Progenitor cell of endocrine pancreas (in vitro differentiated cells): Measurements from ENCODE around the gene CYP19A1. TPM values are rescaled to one million over a fixed set of nuclear protein-coding genes. Genes with fewer than 3 reads are reported as not detected.

Source experiments
- DNase-seq: peaks from one replicate; pipeline ENCODE4 v3.0.0; 2021; ENCODE audit warnings: low spot score; ENCODE audit not compliant: unreplicated experiment
- H3K27ac Mint-ChIP-seq: 2 replicates; pipeline ENCODE4 v1.8.0; 2021; ENCODE audit warnings: mild to moderate bottlenecking, moderate library complexity, mixed read lengths
- H3K27me3 Mint-ChIP-seq: 2 replicates; pipeline ENCODE4 v1.8.0; 2021; ENCODE audit warnings: mixed read lengths
- H3K36me3 Mint-ChIP-seq: 2 replicates; pipeline ENCODE4 v1.8.0; 2022; ENCODE audit warnings: mixed read lengths; ENCODE audit not compliant: insufficient read depth
- H3K4me1 Mint-ChIP-seq: 2 replicates; pipeline ENCODE4 v1.8.0; 2021; ENCODE audit warnings: low read depth, mixed read lengths
- H3K4me3 Mint-ChIP-seq: 2 replicates; pipeline ENCODE4 v1.8.0; 2021; ENCODE audit warnings: low read depth, mild to moderate bottlenecking, moderate library complexity, mixed read lengths
- H3K9me3 Mint-ChIP-seq: 2 replicates; pipeline ENCODE4 v1.8.0; 2021; ENCODE audit warnings: low read depth, mixed read lengths
- CTCF ChIP-seq: fragments of 200-600 bp; sonication (generic); IDR thresholded peaks from one replicate; pipeline ENCODE4 v1.5.0; 2021; ENCODE audit warnings: antibody characterized with exemption, mild to moderate bottlenecking; ENCODE audit not compliant: unreplicated experiment
- total RNA-seq: library from RNA; stranded (reverse); gene quantifications from 2 replicates; pipeline ENCODE4 v1.2.1, GENCODE V29; 2021

CYP19A1 gene
- total RNA-seq, 1 donor from 2014 or later: not detected

- TF ChIP-seq CTCF: no peak
- Mint-ChIP-seq H3K27me3 (peaks cover 16% of the 10 kb centered on the region), H3K4me1 (peaks cover 3% of the 10 kb centered on the region), H3K36me3 (no peaks in the 10 kb centered on the region), H3K4me3 (no peak overlapping the region), H3K9me3 (no peaks in the 10 kb centered on the region), H3K27ac (no peak overlapping the region)
- DNase-seq: no peak
Observed at GRCh38 chr15:51234176-51234927, 104.0 kb downstream of the CYP19A1 start.

GRCh38 chr15:51232581-51232980, 105.8 kb downstream of the CYP19A1 start:
- Mint-ChIP-seq H3K4me3 (no peak overlapping the region), H3K36me3 (no peaks in the 10 kb centered on the region), H3K4me1 (peaks cover 3% of the 10 kb centered on the region), H3K27me3 (peaks cover 14% of the 10 kb centered on the region), H3K27ac (no peak overlapping the region), H3K9me3 (no peaks in the 10 kb centered on the region)
- no peak for DNase-seq
- no peak for TF ChIP-seq CTCF

GRCh38 chr15:51229907-51230330, 108.5 kb downstream of the CYP19A1 start:
- no peaks in the 10 kb centered on the region for H3K9me3 Mint-ChIP-seq
- no peak for DNase-seq
- no peaks in the 10 kb centered on the region for H3K36me3 Mint-ChIP-seq

GRCh38 chr15:51227940-51228732, 110.3 kb downstream of the CYP19A1 start:
- DNase-seq: no peak
- no peaks in the 10 kb centered on the region for H3K36me3 Mint-ChIP-seq
- H3K9me3 Mint-ChIP-seq: no peaks in the 10 kb centered on the region
- H3K4me3 Mint-ChIP-seq: no peak overlapping the region
- H3K27ac Mint-ChIP-seq: no peak overlapping the region
- H3K4me1 Mint-ChIP-seq: no peaks in the 10 kb centered on the region
- no peak for TF ChIP-seq CTCF
- H3K27me3 Mint-ChIP-seq: peaks cover 4% of the 10 kb centered on the region

More at GRCh38 chr15:51229907-51230330, 108.5 kb downstream of the CYP19A1 start:
- TF ChIP-seq CTCF: peak; percentile 53
- H3K4me3 Mint-ChIP-seq: no peak overlapping the region
- no peaks in the 10 kb centered on the region for H3K4me1 Mint-ChIP-seq
- H3K27ac Mint-ChIP-seq: no peak overlapping the region
- H3K27me3 Mint-ChIP-seq: peaks cover 6% of the 10 kb centered on the region

- no peaks in the 10 kb centered on the region for H3K4me1 Mint-ChIP-seq
- TF ChIP-seq CTCF: no peak
- no peak overlapping the region for H3K27ac Mint-ChIP-seq
- H3K9me3 Mint-ChIP-seq: no peaks in the 10 kb centered on the region
- H3K36me3 Mint-ChIP-seq: no peaks in the 10 kb centered on the region
- H3K27me3 Mint-ChIP-seq: peaks cover 4% of the 10 kb centered on the region
- no peak for DNase-seq
- no peak overlapping the region for H3K4me3 Mint-ChIP-seq
Observed at GRCh38 chr15:51226576-51227210, 111.7 kb downstream of the CYP19A1 start.
